D721Med (cell line): ENCODE results near the gene ENOX1.

Source experiments
- DNase-seq: peaks from one replicate; pipeline ENCODE4 v3.0.0; 2011; ENCODE audit warnings: low spot score; ENCODE audit not compliant: insufficient read length
- FAIRE-seq: peaks from 2 replicates; lab custom pipeline; 2011; peaks lifted over from hg19 to GRCh38; lab: Jason Lieb, UNC
- TF ChIP-seq, protein P1 (sequence below): IDR thresholded peaks from 2 replicates; pipeline ENCODE4 v1.5.1; 2012; ENCODE audit warnings: mild to moderate bottlenecking, control low read depth; ENCODE audit not compliant: insufficient read depth; ENCODE audit errors: missing control alignments

ENOX1 gene

DNA sequence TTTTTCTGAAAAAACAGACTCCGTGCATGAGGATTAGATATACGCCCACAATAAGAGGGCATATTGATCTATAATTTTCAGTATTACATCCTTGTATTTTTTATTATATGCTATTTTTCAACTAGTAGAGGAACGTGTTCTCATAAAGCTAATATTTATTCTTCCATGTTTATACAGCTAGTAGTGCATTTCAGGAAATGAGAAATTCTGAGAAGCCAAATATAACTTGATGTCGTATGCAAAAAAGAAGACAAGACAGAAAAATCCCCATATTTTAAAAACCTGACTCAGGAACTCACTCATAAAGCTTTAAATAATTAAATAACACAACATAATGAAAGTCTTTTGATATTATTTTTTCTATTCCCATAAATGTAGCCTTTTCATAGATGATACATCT, 308.6 kb downstream of the ENOX1 start:
- TF ChIP-seq, protein P1, sequence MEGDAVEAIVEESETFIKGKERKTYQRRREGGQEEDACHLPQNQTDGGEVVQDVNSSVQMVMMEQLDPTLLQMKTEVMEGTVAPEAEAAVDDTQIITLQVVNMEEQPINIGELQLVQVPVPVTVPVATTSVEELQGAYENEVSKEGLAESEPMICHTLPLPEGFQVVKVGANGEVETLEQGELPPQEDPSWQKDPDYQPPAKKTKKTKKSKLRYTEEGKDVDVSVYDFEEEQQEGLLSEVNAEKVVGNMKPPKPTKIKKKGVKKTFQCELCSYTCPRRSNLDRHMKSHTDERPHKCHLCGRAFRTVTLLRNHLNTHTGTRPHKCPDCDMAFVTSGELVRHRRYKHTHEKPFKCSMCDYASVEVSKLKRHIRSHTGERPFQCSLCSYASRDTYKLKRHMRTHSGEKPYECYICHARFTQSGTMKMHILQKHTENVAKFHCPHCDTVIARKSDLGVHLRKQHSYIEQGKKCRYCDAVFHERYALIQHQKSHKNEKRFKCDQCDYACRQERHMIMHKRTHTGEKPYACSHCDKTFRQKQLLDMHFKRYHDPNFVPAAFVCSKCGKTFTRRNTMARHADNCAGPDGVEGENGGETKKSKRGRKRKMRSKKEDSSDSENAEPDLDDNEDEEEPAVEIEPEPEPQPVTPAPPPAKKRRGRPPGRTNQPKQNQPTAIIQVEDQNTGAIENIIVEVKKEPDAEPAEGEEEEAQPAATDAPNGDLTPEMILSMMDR: no peak
- FAIRE-seq (no peak), DNase-seq (no peak)

DNA sequence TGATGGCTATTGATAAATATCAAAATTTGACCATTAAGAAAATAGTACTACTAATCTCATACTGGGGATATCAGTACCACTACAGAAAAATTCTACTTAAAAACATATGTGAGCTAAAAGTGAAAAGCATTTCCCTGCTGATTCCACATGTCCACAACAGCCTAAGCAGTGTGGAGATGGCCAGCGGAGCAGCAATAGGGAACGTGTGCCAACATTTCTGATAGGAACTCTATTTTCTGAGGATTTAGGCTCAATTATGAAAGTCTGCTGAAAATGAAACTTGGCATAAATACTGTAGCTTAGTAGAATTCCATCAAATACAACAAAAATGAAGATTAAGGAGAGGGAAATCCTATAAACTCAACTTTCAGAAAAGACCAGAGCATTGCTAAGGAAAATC, 311.6 kb downstream of the ENOX1 start:
- FAIRE-seq: no peak
- TF ChIP-seq, protein P1: no peak
- DNase-seq: no peak

DNA sequence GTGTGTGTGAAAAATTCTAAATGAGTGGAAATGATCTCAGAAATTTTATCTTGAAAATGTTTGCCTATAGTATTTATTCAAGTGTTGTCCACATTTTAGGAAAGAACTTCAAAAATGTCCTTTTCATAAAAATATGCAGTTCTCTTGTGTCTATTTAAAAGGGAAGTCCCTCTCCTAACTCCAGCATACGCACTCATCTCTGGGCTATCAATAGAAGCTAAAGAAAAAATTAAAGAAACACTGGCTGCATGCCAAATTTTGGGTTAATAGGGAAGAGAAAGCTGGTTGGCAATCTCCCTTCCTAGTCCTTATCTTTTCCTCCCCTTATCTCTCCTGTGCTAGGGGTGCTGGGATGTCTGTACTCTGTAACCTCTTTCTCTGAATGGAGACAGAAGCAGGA, 313.3 kb downstream of the ENOX1 start:
- TF ChIP-seq, protein P1: no peak
- no peak for DNase-seq
- FAIRE-seq: no peak

DNA sequence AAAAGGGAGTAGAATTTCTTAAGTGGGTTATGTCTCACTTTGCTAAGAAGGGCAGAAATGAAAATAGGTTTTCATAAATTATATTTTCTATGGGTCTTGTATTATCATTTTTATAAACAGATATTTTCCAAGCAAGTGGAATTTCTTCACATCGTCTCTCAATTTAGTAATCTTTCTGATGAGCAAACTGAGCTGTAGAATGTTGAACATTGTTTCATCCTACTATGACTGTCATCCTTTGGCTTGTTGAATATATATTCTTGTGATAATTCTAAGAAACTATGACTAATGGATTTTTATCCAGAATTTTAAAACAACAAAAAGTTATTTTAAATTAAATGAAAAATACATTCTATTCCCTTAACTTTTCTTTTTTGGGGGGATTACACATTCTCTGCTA, 313.8 kb downstream of the ENOX1 start:
- FAIRE-seq (no peak), DNase-seq (no peak)
- TF ChIP-seq, protein P1: no peak

DNA sequence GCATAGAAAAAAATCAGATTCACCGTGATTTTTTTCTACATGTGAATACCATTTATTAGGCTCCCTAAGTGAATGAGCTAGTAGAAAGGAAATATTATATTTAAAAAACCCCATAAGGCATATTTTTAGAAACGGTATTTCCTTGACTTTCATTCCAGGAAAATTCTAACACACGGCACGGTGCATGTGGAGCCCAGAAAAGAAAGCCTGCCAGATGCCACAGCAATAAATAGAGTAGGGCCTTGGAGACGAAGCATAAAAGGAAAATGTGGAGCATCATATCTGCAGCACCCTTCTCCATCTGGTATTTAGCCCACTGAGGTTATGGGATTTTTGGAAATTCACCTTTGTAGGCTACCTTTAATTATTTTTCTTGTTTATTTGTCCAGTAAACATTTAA, 314.4 kb downstream of the ENOX1 start:
- TF ChIP-seq, protein P1: no peak
- FAIRE-seq: no peak
- no peak for DNase-seq

DNA sequence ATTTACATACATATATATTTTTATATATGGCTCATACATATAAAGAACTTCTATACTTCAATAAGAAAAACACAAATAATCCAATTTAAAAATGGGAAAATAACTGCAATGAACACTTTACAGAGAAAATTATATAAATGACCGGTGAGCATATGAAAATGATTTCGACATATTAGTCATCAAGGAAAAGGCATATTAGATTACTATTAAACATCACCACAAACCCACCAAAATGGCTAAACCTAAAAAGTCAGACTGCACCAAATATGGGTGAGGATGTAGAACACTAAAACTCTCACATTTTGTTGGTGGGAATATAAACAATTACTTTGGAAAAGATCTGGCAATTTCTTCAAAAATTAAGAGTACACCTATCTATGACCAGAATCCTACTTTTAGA, 316.2 kb downstream of the ENOX1 start:
- TF ChIP-seq, protein P1: no peak
- FAIRE-seq (no peak), DNase-seq (no peak)

DNA sequence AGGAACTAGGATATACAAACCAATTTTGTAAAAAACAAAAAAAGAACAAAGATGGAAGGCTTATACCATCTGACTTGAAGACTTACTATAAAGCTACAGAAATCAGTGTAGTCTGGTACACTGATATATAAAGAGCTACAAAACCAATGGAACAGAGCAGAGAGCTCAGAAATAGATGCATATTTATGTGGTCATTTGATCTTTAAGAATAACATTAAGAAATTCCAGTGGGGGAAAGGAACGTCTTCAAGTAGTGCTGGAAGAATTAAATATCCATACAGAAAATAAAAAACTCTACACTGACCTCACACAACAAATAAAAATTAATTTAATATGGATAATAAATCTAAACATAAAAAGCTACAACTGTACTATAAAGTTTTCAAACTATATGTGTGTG, 317.0 kb downstream of the ENOX1 start:
- DNase-seq (no peak), FAIRE-seq (no peak)
- TF ChIP-seq, protein P1: no peak
